Measurements from ENCODE around the gene WWTR1. TPM values are rescaled to one million over a fixed set of nuclear protein-coding genes. Genes with fewer than 3 reads are reported as not detected.

Gene WWTR1
- total and polyA plus RNA-seq, 2 of the 8 experiments (the other 6 are each of a cell fraction or from before 2014, with no cell fraction given) = 15.7 to 18.6 TPM

DNA sequence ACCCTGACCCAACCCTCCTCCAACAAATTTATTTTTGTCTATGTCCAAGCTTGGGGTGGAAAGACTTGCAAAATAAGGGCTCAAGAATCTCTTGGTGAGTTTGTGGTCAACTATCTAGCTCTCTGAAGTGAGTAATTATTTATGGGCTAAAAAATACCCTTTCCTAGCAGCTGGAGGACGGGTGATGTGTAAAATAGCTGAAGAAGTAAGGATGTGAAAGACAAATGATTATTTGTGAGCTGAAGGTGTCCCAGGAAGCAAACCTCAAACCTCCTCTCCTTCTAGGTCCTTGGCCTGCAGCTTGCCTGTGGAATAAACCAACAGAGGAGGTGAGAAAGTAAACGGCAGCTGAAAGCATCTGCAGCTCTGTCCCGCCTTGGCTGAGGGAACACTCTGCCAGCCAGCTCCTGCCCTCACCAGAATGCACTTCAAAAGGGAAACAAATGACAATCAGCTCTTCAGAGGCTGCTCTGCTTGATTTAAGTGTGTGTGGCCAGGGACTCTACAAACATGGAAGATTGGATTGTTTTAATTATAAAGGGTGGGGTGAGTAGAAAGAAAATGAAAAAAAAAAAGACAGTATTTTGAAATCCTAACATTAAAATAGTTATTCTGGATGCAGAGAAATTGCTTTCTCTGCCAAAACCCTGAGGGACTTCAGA lies 123.0 kb downstream of the WWTR1 start (continued):
- TF ChIP-seq, protein P1, sequence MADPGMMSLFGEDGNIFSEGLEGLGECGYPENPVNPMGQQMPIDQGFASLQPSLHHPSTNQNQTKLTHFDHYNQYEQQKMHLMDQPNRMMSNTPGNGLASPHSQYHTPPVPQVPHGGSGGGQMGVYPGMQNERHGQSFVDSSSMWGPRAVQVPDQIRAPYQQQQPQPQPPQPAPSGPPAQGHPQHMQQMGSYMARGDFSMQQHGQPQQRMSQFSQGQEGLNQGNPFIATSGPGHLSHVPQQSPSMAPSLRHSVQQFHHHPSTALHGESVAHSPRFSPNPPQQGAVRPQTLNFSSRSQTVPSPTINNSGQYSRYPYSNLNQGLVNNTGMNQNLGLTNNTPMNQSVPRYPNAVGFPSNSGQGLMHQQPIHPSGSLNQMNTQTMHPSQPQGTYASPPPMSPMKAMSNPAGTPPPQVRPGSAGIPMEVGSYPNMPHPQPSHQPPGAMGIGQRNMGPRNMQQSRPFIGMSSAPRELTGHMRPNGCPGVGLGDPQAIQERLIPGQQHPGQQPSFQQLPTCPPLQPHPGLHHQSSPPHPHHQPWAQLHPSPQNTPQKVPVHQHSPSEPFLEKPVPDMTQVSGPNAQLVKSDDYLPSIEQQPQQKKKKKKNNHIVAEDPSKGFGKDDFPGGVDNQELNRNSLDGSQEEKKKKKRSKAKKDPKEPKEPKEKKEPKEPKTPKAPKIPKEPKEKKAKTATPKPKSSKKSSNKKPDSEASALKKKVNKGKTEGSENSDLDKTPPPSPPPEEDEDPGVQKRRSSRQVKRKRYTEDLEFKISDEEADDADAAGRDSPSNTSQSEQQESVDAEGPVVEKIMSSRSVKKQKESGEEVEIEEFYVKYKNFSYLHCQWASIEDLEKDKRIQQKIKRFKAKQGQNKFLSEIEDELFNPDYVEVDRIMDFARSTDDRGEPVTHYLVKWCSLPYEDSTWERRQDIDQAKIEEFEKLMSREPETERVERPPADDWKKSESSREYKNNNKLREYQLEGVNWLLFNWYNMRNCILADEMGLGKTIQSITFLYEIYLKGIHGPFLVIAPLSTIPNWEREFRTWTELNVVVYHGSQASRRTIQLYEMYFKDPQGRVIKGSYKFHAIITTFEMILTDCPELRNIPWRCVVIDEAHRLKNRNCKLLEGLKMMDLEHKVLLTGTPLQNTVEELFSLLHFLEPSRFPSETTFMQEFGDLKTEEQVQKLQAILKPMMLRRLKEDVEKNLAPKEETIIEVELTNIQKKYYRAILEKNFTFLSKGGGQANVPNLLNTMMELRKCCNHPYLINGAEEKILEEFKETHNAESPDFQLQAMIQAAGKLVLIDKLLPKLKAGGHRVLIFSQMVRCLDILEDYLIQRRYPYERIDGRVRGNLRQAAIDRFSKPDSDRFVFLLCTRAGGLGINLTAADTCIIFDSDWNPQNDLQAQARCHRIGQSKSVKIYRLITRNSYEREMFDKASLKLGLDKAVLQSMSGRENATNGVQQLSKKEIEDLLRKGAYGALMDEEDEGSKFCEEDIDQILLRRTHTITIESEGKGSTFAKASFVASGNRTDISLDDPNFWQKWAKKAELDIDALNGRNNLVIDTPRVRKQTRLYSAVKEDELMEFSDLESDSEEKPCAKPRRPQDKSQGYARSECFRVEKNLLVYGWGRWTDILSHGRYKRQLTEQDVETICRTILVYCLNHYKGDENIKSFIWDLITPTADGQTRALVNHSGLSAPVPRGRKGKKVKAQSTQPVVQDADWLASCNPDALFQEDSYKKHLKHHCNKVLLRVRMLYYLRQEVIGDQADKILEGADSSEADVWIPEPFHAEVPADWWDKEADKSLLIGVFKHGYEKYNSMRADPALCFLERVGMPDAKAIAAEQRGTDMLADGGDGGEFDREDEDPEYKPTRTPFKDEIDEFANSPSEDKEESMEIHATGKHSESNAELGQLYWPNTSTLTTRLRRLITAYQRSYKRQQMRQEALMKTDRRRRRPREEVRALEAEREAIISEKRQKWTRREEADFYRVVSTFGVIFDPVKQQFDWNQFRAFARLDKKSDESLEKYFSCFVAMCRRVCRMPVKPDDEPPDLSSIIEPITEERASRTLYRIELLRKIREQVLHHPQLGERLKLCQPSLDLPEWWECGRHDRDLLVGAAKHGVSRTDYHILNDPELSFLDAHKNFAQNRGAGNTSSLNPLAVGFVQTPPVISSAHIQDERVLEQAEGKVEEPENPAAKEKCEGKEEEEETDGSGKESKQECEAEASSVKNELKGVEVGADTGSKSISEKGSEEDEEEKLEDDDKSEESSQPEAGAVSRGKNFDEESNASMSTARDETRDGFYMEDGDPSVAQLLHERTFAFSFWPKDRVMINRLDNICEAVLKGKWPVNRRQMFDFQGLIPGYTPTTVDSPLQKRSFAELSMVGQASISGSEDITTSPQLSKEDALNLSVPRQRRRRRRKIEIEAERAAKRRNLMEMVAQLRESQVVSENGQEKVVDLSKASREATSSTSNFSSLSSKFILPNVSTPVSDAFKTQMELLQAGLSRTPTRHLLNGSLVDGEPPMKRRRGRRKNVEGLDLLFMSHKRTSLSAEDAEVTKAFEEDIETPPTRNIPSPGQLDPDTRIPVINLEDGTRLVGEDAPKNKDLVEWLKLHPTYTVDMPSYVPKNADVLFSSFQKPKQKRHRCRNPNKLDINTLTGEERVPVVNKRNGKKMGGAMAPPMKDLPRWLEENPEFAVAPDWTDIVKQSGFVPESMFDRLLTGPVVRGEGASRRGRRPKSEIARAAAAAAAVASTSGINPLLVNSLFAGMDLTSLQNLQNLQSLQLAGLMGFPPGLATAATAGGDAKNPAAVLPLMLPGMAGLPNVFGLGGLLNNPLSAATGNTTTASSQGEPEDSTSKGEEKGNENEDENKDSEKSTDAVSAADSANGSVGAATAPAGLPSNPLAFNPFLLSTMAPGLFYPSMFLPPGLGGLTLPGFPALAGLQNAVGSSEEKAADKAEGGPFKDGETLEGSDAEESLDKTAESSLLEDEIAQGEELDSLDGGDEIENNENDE (IDR thresholded peaks at IDR 0.05; ENCODE audit: insufficient replicate concordance, low read length) = no peak
